Measurements from ENCODE around the gene EFHD1. TPM values are rescaled to one million over a fixed set of nuclear protein-coding genes. Genes with fewer than 3 reads are reported as not detected.
"Not testable (repeated sequence)": the region's sequence is repeated elsewhere in the genome, so short reads cannot be mapped to it uniquely, and the experiment has no call there.

EFHD1 gene
- total RNA-seq, 1 donor from 2014 or later = 15.7 TPM

- FAIRE-seq (no peak), DNase-seq (ENCODE audit: low read depth) (no peak)
- Histone ChIP-seq H3K79me2 (ENCODE audit: insufficient read depth, low read length) (no peaks in the 10 kb centered on the region), H3K9me3 (ENCODE audit: insufficient read depth, low read depth, low read length) (no peaks in the 10 kb centered on the region), H3K4me3 (ENCODE audit: insufficient read depth, low read depth, low read length) (peak overlapping the region; percentile 59), H3K27ac (ENCODE audit: low read depth, low read length) (no peak overlapping the region), H3K4me1 (ENCODE audit: insufficient read depth, low read length) (peaks cover 14% of the 10 kb centered on the region), H2AFZ (ENCODE audit: low read depth, low read length) (peak overlapping the region; percentile 84), H3K27me3 (ENCODE audit: insufficient read depth, low read length) (peaks cover 24% of the 10 kb centered on the region), H4K20me1 (ENCODE audit: insufficient read depth, low read length) (no peaks in the 10 kb centered on the region), H3K36me3 (ENCODE audit: insufficient read depth, low read length) (no peaks in the 10 kb centered on the region), H3K4me2 (ENCODE audit: low read length) (peak overlapping the region; percentile 93), H3K9ac (ENCODE audit: low read length) (peak overlapping the region; percentile 50)
- peaks cover 18% of the 10 kb centered on the region for H3K27me3 Mint-ChIP-seq (ENCODE audit: low read depth, unreplicated experiment)
- H3K27ac Mint-ChIP-seq (ENCODE audit: unreplicated experiment) = no peak overlapping the region
- H3K4me3 Mint-ChIP-seq (ENCODE audit: unreplicated experiment) = peak overlapping the region; percentile 66
- TF ChIP-seq CTCF (IDR thresholded peaks at IDR 0.05; ENCODE audit: insufficient read depth, low read depth, low read length) (no peak), EZH2 (IDR thresholded peaks at IDR 0.05; ENCODE audit: insufficient read depth, low read length) (no peak)
- peaks cover 2% of the 10 kb centered on the region for H3K9me3 Mint-ChIP-seq (ENCODE audit: unreplicated experiment)
- H3K4me1 Mint-ChIP-seq (ENCODE audit: low read depth, unreplicated experiment) = peaks cover 3% of the 10 kb centered on the region
- peaks cover 5% of the 10 kb centered on the region for H3K36me3 Mint-ChIP-seq (ENCODE audit: low read depth, unreplicated experiment)
These were observed 446 bp upstream of the EFHD1 start for GRCh38 chr2:232632904-232633412.

DNA sequence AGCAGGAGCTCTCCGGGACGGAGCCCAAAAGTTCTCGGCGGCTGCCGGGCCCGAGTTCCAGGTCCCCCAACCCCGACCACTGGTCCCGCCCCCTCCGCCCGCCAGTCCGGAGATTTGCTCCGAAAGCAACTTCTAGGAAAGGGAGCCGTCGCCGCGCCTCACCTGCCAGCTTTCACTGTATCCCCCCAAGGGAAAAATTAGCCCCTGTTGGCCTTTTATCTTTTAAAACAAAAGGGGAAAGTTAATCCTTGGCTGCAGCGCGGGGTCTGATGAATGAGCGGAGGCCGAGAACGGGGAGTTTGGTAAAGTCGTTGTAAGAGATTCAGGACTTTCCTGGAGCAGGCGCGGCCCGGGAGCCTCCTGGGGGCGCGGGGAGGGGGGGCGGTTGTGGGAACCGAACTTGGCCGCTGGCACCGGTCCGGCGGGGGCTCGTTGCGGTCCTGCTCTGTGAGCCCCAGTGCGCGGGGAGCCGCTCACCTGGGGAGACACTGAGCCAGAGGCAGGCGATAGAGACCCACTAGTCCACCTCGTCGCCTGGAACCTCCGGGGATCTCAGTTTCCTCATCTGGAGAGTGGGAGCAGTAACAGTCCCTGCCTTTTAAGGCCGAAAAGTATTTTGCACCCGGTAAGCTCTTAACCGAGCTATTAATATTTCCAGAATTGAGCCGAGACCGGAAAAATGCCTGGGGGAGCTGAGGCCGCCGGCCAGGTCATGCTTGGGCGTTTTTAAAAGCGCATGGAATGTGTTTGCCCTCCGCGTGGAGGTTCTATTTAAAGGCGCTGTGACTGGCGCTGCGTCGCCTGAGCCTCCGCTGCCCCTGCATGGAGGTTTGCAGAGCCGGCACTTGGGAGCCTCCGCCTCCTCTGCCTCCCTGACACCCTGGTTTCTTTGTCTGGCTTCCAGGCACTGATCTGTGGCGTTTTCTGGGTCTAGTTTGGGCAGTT, 1.1 kb downstream of the EFHD1 start:
- Histone ChIP-seq H3K9ac (ENCODE audit: low read length) (no peak overlapping the region), H3K4me3 (ENCODE audit: insufficient read depth, low read depth, low read length) (peak overlapping the region; percentile 59), H3K36me3 (ENCODE audit: insufficient read depth, low read length) (no peaks in the 10 kb centered on the region), H3K27ac (ENCODE audit: low read depth, low read length) (no peak overlapping the region), H3K9me3 (ENCODE audit: insufficient read depth, low read depth, low read length) (no peaks in the 10 kb centered on the region), H3K79me2 (ENCODE audit: insufficient read depth, low read length) (no peaks in the 10 kb centered on the region), H2AFZ (ENCODE audit: low read depth, low read length) (peak overlapping the region; percentile 84), H3K27me3 (ENCODE audit: insufficient read depth, low read length) (peaks cover 36% of the 10 kb centered on the region), H3K4me1 (ENCODE audit: insufficient read depth, low read length) (peaks cover 14% of the 10 kb centered on the region), H3K4me2 (ENCODE audit: low read length) (peak overlapping the region; percentile 93), H4K20me1 (ENCODE audit: insufficient read depth, low read length) (no peaks in the 10 kb centered on the region)
- no peak for TF ChIP-seq CTCF (IDR thresholded peaks at IDR 0.05; ENCODE audit: insufficient read depth, low read depth, low read length)
- peak; percentile 10 for TF ChIP-seq EZH2 (IDR thresholded peaks at IDR 0.05; ENCODE audit: insufficient read depth, low read length)
- Mint-ChIP-seq H3K27me3 (ENCODE audit: low read depth, unreplicated experiment) (peaks cover 31% of the 10 kb centered on the region), H3K9me3 (ENCODE audit: unreplicated experiment) (peaks cover 2% of the 10 kb centered on the region), H3K36me3 (ENCODE audit: low read depth, unreplicated experiment) (peaks cover 8% of the 10 kb centered on the region), H3K27ac (ENCODE audit: unreplicated experiment) (no peak overlapping the region), H3K4me1 (ENCODE audit: low read depth, unreplicated experiment) (peaks cover 3% of the 10 kb centered on the region), H3K4me3 (ENCODE audit: unreplicated experiment) (peak overlapping the region; percentile 78)
- FAIRE-seq (no peak), DNase-seq (ENCODE audit: low read depth) (no peak)

GRCh38 chr2:232635376-232635775, 2.0 kb downstream of the EFHD1 start:
- not testable (repeated sequence) for DNase-seq (ENCODE audit: low read depth); H3K27ac ChIP-seq (ENCODE audit: low read depth, low read length); FAIRE-seq; H4K20me1 ChIP-seq (ENCODE audit: insufficient read depth, low read length); H3K4me3 ChIP-seq (ENCODE audit: insufficient read depth, low read depth, low read length); H3K4me2 ChIP-seq (ENCODE audit: low read length); H3K27ac Mint-ChIP-seq (ENCODE audit: unreplicated experiment); H3K9me3 ChIP-seq (ENCODE audit: insufficient read depth, low read depth, low read length); H3K9me3 Mint-ChIP-seq (ENCODE audit: unreplicated experiment); H3K4me1 Mint-ChIP-seq (ENCODE audit: low read depth, unreplicated experiment); H3K79me2 ChIP-seq (ENCODE audit: insufficient read depth, low read length); H2AFZ ChIP-seq (ENCODE audit: low read depth, low read length); H3K36me3 ChIP-seq (ENCODE audit: insufficient read depth, low read length); H3K9ac ChIP-seq (ENCODE audit: low read length)
- Histone ChIP-seq H3K4me1 (ENCODE audit: insufficient read depth, low read length) (peaks cover 14% of the 10 kb centered on the region), H3K27me3 (ENCODE audit: insufficient read depth, low read length) (peaks cover 36% of the 10 kb centered on the region)
- peaks cover 35% of the 10 kb centered on the region for H3K27me3 Mint-ChIP-seq (ENCODE audit: low read depth, unreplicated experiment)
- peak overlapping the region; percentile 78 for H3K4me3 Mint-ChIP-seq (ENCODE audit: unreplicated experiment)
- peaks cover 14% of the 10 kb centered on the region for H3K36me3 Mint-ChIP-seq (ENCODE audit: low read depth, unreplicated experiment)

Measured in astrocyte (in vitro differentiated cells and primary cell).